ENCODE measurements around the gene HERC6.

DNA sequence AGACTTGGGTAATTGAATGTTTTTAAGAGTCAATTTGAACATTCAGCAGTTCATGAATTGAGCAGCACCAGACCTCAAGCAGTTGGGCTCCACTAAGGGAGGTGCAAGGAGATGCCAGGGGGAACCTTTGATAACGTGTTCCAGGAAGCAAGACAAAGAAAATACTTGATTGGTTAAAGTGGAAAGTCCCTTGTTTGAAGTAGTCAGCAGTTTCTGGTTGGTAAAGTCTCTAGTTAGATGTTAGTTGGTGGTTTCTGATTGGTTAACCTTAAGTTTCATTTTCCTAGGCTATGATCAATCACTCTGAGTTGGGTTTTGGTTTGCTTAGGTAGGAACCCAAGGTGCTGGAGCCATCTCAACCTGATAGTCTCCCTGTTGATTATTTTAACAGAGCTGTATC lies 4.0 kb downstream of the HERC6 start:
- TF ChIP-seq EGR1 (IDR thresholded peaks at IDR 0.05) (no peak), TAF1 (IDR thresholded peaks at IDR 0.05; ENCODE audit: low read depth) (no peak), RAD21 (IDR thresholded peaks at IDR 0.05; ENCODE audit: low read depth) (no peak), FOXM1 (IDR thresholded peaks at IDR 0.05; ENCODE audit: borderline replicate concordance, low read depth) (no peak), YY1 (IDR thresholded peaks at IDR 0.05; ENCODE audit: low read depth) (no peak), CREB1 (IDR thresholded peaks at IDR 0.05; ENCODE audit: low read depth) (no peak), NFIC (IDR thresholded peaks at IDR 0.05) (no peak), ZBTB7A (IDR thresholded peaks at IDR 0.05; ENCODE audit: low read depth) (no peak)
- TF ChIP-seq, protein P1, sequence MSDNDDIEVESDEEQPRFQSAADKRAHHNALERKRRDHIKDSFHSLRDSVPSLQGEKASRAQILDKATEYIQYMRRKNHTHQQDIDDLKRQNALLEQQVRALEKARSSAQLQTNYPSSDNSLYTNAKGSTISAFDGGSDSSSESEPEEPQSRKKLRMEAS (IDR thresholded peaks at IDR 0.05) = no peak
- TF ChIP-seq, protein P2, sequence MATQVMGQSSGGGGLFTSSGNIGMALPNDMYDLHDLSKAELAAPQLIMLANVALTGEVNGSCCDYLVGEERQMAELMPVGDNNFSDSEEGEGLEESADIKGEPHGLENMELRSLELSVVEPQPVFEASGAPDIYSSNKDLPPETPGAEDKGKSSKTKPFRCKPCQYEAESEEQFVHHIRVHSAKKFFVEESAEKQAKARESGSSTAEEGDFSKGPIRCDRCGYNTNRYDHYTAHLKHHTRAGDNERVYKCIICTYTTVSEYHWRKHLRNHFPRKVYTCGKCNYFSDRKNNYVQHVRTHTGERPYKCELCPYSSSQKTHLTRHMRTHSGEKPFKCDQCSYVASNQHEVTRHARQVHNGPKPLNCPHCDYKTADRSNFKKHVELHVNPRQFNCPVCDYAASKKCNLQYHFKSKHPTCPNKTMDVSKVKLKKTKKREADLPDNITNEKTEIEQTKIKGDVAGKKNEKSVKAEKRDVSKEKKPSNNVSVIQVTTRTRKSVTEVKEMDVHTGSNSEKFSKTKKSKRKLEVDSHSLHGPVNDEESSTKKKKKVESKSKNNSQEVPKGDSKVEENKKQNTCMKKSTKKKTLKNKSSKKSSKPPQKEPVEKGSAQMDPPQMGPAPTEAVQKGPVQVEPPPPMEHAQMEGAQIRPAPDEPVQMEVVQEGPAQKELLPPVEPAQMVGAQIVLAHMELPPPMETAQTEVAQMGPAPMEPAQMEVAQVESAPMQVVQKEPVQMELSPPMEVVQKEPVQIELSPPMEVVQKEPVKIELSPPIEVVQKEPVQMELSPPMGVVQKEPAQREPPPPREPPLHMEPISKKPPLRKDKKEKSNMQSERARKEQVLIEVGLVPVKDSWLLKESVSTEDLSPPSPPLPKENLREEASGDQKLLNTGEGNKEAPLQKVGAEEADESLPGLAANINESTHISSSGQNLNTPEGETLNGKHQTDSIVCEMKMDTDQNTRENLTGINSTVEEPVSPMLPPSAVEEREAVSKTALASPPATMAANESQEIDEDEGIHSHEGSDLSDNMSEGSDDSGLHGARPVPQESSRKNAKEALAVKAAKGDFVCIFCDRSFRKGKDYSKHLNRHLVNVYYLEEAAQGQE (IDR thresholded peaks at IDR 0.05; ENCODE audit: low read depth) = no peak
